ENCODE data around the gene SIX1.

The SIX1 gene

GRCh38 chr14:60596139-60596538 is 53.1 kb downstream of the SIX1 start:
- DNase-seq (ENCODE audit: low read depth in 3 of 3, low spot score in 1 of 3), result no peak

GRCh38 chr14:60594062-60594461 is 55.2 kb downstream of the SIX1 start:
- no peak for DNase-seq (ENCODE audit: low read depth in 3 of 3, low spot score in 1 of 3)
